ENCODE data around the gene NR0B1.

NR0B1 gene

DNA sequence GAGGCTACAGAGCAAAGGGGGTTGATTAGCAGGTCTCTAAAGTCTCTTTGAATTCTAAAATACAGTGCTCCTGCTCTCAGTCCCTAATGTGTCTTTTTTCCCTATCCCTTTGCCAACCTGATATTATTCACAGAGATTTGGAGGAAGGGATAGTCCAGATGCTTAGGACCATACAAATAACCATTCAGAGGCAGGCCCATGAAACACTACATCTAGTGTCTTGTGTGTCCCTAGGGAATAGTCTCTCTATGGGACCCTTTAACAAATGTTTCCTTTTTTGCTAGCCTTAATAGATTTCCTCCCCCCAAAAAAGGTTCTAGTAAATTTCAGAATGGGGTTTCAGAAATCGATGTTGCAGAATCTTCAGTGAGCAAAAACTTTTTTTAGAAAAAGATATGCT is 1.7 kb downstream of the NR0B1 start:
- no peaks in the 10 kb centered on the region for H3K9me3 ChIP-seq (ENCODE audit: control insufficient read depth, insufficient read depth, low read length)
- no peaks in the 10 kb centered on the region for H3K36me3 ChIP-seq (ENCODE audit: control insufficient read depth, insufficient read depth, low read length)
- peaks cover 10% of the 10 kb centered on the region for H3K4me1 ChIP-seq (ENCODE audit: control insufficient read depth, insufficient read depth, low read length)
- no peak overlapping the region for H3K9ac ChIP-seq (ENCODE audit: low read depth, low read length)
- no peak overlapping the region for H3K4me3 ChIP-seq (ENCODE audit: low read depth, low read length)
- H3K27ac ChIP-seq (ENCODE audit: low read depth, low read length) = no peak overlapping the region
- H3K27me3 ChIP-seq (ENCODE audit: control insufficient read depth, insufficient read depth, low read length) = peaks cover 55% of the 10 kb centered on the region

DNA sequence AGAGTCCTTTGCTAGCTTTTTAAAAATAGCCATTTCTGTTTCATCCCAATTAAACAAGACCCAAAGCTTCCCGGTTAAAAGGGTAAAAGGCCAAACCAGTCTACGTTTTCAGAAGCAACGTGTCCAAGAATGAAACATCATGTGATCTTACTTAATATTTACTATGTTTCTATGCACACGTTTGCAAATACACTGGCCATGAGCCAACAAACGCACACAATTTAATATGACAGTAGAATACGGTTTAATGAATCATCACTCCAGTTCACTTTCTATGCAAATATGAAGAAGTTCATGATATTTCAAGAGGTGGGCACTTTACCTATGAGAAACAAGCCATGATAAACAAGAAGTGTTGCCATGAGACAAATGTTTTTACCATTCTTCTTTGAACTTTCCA is 4.3 kb downstream of the NR0B1 start:
- no peak overlapping the region for H3K9ac ChIP-seq (ENCODE audit: low read depth, low read length)
- peaks cover 40% of the 10 kb centered on the region for H3K27me3 ChIP-seq (ENCODE audit: control insufficient read depth, insufficient read depth, low read length)
- H3K36me3 ChIP-seq (ENCODE audit: control insufficient read depth, insufficient read depth, low read length) = no peaks in the 10 kb centered on the region
- peaks cover 22% of the 10 kb centered on the region for H3K4me1 ChIP-seq (ENCODE audit: control insufficient read depth, insufficient read depth, low read length)
- H3K4me3 ChIP-seq (ENCODE audit: low read depth, low read length) = no peak overlapping the region
- H3K9me3 ChIP-seq (ENCODE audit: control insufficient read depth, insufficient read depth, low read length) = no peaks in the 10 kb centered on the region
- H3K27ac ChIP-seq (ENCODE audit: low read depth, low read length) = no peak overlapping the region

DNA sequence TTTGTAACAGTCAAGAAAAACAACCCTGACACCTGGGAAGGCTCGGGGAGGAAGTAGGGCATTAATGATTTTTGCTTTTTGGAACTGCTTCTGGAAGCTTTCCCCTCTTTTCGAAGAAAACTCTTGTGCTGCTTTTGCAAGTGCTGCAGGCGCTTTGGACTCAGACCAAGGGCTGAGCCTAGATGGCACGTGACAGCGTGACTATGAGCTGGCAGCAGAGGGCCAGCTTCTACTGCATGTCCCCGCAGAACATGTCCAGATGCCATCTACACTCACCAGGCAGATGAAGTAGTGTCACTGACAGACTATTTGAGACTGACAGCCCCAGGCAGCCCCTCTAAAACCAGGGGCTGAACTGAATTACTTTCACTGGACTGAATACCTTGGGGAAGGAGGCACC is 6.2 kb downstream of the NR0B1 start:
- Histone ChIP-seq H3K9ac (ENCODE audit: low read depth, low read length) (no peak overlapping the region), H3K9me3 (ENCODE audit: control insufficient read depth, insufficient read depth, low read length) (no peaks in the 10 kb centered on the region), H3K27me3 (ENCODE audit: control insufficient read depth, insufficient read depth, low read length) (peaks cover 21% of the 10 kb centered on the region), H3K36me3 (ENCODE audit: control insufficient read depth, insufficient read depth, low read length) (no peaks in the 10 kb centered on the region), H3K4me3 (ENCODE audit: low read depth, low read length) (no peak overlapping the region), H3K27ac (ENCODE audit: low read depth, low read length) (no peak overlapping the region), H3K4me1 (ENCODE audit: control insufficient read depth, insufficient read depth, low read length) (peaks cover 22% of the 10 kb centered on the region)

DNA sequence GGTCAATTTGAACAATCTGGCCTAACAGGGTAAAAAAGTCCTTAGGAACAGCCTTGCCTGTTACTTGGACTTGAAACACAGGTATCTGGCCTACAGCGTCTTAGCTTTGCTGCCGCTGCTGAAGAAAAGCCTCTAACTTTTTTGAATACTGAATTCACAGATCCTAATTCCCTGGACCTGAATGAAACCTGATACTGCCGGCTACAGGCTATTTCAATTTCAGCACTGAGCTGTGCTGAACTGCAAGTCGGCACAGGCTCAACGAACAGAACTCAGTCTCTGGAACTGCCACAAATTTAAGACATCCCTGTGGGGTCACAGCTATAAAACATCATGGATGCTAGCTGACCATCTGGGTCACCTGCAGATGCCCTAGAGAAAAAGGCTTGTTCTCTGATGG is 7.2 kb downstream of the NR0B1 start:
- no peak overlapping the region for H3K4me3 ChIP-seq (ENCODE audit: low read depth, low read length)
- H3K36me3 ChIP-seq (ENCODE audit: control insufficient read depth, insufficient read depth, low read length) = no peaks in the 10 kb centered on the region
- no peak overlapping the region; the same call in 1 of the 2 replicates for H3K9ac ChIP-seq (ENCODE audit: low read depth, low read length)
- H3K27me3 ChIP-seq (ENCODE audit: control insufficient read depth, insufficient read depth, low read length) = peaks cover 11% of the 10 kb centered on the region
- no peak overlapping the region for H3K27ac ChIP-seq (ENCODE audit: low read depth, low read length)
- H3K9me3 ChIP-seq (ENCODE audit: control insufficient read depth, insufficient read depth, low read length) = no peaks in the 10 kb centered on the region
- H3K4me1 ChIP-seq (ENCODE audit: control insufficient read depth, insufficient read depth, low read length) = peaks cover 22% of the 10 kb centered on the region

DNA sequence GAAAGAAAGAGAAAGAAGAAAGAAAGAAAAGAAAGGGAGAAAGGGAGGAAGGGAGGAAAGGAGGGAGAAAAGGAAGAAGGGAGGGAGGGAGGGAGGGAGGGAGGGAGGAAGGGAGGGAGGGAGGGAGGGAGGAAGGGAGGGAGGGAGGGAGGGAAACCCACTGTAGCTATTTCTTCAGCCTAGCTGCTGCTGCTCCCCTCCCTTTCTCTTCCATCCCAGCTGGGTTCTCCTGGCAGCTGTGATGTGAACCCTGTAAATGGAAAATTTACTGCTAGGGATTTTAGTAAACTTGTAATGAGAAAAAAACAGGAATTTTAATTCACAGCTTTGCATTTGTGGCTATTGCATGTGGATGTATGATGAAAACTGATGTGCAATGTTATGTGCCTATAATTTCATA is 8.0 kb downstream of the NR0B1 start:
- H3K27ac ChIP-seq (ENCODE audit: low read depth, low read length) = no peak overlapping the region
- no peak overlapping the region for H3K9ac ChIP-seq (ENCODE audit: low read depth, low read length)
- peaks cover 22% of the 10 kb centered on the region for H3K4me1 ChIP-seq (ENCODE audit: control insufficient read depth, insufficient read depth, low read length)
- H3K4me3 ChIP-seq (ENCODE audit: low read depth, low read length) = no peak overlapping the region
- no peaks in the 10 kb centered on the region for H3K9me3 ChIP-seq (ENCODE audit: control insufficient read depth, insufficient read depth, low read length)
- H3K27me3 ChIP-seq (ENCODE audit: control insufficient read depth, insufficient read depth, low read length) = peaks cover 4% of the 10 kb centered on the region; the same call in 1 of the 2 replicates
- H3K36me3 ChIP-seq (ENCODE audit: control insufficient read depth, insufficient read depth, low read length) = no peaks in the 10 kb centered on the region

DNA sequence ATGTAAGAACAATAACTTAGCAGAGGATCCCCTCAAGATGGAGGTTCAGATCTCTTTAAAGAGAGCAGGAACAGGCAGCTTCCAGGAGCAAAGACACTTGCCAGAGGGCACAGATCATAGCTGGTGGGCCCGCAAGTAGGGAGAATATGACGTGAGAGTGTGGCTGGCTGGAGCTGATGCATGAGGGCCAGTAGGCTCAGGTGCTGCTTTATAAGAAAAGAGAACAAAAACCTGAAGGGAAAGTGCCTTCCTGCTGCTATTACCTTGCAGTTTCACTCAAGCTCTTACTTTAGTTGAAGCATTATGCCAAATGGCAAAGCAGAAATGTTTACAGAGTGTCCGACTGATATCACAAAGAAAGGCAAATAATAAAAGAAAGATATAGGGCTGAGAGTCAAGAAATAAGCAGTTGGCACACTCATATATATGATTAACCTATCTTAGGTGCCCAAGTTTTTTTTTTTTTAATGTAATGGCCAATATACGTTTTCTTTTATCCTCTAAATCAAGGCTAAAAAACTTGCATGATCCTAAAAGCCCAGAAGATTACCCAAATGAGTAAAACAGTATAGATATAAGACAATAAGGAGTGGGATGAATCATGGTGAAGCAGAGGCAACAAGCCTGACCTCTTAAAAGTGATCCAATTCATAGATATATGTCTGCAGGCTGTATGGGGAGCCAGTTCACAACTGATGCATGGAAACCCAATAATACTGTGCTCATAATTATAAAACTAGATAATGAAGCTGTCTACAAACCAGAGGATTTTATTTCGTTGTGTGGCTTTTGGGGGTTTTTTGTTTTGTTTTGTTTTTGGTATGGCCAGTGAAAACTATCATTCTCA is 12.6 kb downstream of the NR0B1 start:
- peaks cover 3% of the 10 kb centered on the region for H3K4me1 ChIP-seq (ENCODE audit: control insufficient read depth, insufficient read depth, low read length)
- peaks cover 9% of the 10 kb centered on the region; the same call in 1 of the 2 replicates for H3K9me3 ChIP-seq (ENCODE audit: control insufficient read depth, insufficient read depth, low read length)
- no peak overlapping the region for H3K4me3 ChIP-seq (ENCODE audit: low read depth, low read length)

DNA sequence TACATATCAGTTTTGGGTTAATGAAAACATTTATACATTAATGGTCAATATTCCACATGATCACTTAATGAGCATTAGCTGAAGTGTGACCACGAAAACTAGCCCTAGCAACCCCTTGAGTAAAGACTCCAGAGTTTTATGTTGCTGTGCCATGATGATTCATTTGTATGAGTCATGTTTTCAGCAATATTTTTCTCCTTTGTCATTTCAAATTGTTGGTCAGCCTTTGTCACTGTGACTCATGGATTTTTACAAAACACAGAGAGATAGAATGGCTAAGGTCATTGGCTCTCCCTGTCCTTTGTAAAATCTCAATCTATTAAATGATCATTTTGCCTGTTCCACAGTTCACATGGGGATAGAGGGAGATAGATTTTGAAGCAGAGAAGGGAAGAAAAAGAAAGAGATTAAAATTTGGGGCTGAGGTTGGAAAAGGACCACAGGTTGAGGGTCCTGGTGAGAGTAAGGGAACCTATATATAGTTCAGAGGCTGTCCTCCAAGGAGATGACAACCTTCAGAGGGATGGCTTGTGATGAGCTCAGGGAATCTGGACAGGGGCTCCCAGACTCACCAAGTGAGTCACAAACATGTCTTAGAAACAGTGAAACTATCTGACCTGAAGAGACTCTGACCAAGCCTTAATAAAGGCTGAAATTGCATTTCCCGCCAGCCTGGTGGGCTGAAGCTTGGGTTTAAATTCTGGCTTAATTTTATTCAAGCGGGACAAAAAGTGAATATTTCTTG is 25.6 kb downstream of the NR0B1 start:
- Histone ChIP-seq H3K4me3 (ENCODE audit: low read depth, low read length) (no peak overlapping the region), H3K36me3 (ENCODE audit: control insufficient read depth, insufficient read depth, low read length) (no peaks in the 10 kb centered on the region), H3K9me3 (ENCODE audit: control insufficient read depth, insufficient read depth, low read length) (no peaks in the 10 kb centered on the region), H3K27me3 (ENCODE audit: control insufficient read depth, insufficient read depth, low read length) (no peaks in the 10 kb centered on the region), H3K9ac (ENCODE audit: low read depth, low read length) (no peak overlapping the region), H3K27ac (ENCODE audit: low read depth, low read length) (peak overlapping the region; percentile 33), H3K4me1 (ENCODE audit: control insufficient read depth, insufficient read depth, low read length) (no peaks in the 10 kb centered on the region)

More for the DNA sequence above, 12.6 kb downstream of the NR0B1 start:
- Histone ChIP-seq H3K27ac (ENCODE audit: low read depth, low read length) (no peak overlapping the region), H3K27me3 (ENCODE audit: control insufficient read depth, insufficient read depth, low read length) (no peaks in the 10 kb centered on the region), H3K9ac (ENCODE audit: low read depth, low read length) (no peak overlapping the region), H3K36me3 (ENCODE audit: control insufficient read depth, insufficient read depth, low read length) (no peaks in the 10 kb centered on the region)

DNA sequence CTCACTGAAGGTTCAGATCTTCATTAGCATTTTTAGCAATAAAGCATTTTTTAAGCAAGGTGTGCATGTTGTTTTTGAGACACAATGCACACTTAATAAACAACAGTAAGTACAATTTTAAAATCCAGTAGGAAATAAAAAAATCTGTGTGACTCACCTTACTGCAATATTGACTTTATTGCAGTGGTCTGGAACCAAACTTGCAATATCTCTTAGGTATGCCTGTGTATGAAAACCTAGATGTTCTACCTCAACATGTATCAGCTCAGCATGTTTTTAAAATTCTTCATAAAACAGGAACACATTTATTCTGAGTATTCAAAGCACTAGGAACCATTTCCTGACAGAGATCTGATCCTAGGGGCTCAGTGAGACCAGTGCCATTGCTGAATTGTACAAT is 26.7 kb downstream of the NR0B1 start:
- Histone ChIP-seq H3K27me3 (ENCODE audit: control insufficient read depth, insufficient read depth, low read length) (no peaks in the 10 kb centered on the region), H3K27ac (ENCODE audit: low read depth, low read length) (no peak overlapping the region), H3K36me3 (ENCODE audit: control insufficient read depth, insufficient read depth, low read length) (no peaks in the 10 kb centered on the region), H3K9me3 (ENCODE audit: control insufficient read depth, insufficient read depth, low read length) (no peaks in the 10 kb centered on the region), H3K4me3 (ENCODE audit: low read depth, low read length) (no peak overlapping the region), H3K4me1 (ENCODE audit: control insufficient read depth, insufficient read depth, low read length) (no peaks in the 10 kb centered on the region), H3K9ac (ENCODE audit: low read depth, low read length) (no peak overlapping the region)

DNA sequence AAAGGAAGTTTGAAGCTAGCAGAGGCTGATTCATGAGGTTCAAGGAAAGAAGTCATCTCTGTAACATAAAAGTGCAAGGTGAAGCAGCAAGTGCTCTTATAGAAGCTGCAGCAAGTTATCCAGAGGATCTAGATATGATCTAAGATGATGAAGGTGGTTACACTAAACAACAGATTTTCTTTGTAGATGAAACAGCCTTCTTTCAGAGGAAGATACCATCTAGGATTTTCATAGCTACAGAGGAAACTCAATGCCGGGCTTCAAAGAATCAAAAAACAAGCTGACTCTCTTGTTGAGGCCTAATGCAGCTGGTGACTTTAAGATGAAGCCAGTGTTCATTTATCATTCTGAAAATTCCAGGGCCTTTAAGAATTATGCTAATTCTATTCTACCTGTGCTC is 28.8 kb downstream of the NR0B1 start:
- Histone ChIP-seq H3K27ac (ENCODE audit: low read depth, low read length) (no peak overlapping the region), H3K4me1 (ENCODE audit: control insufficient read depth, insufficient read depth, low read length) (0 out of 2 replicates have a peak, but pooled peaks cover under 1% of the 10 kb centered on the region), H3K4me3 (ENCODE audit: low read depth, low read length) (no peak overlapping the region), H3K9me3 (ENCODE audit: control insufficient read depth, insufficient read depth, low read length) (no peaks in the 10 kb centered on the region), H3K9ac (ENCODE audit: low read depth, low read length) (no peak overlapping the region), H3K27me3 (ENCODE audit: control insufficient read depth, insufficient read depth, low read length) (no peaks in the 10 kb centered on the region), H3K36me3 (ENCODE audit: control insufficient read depth, insufficient read depth, low read length) (no peaks in the 10 kb centered on the region)

DNA sequence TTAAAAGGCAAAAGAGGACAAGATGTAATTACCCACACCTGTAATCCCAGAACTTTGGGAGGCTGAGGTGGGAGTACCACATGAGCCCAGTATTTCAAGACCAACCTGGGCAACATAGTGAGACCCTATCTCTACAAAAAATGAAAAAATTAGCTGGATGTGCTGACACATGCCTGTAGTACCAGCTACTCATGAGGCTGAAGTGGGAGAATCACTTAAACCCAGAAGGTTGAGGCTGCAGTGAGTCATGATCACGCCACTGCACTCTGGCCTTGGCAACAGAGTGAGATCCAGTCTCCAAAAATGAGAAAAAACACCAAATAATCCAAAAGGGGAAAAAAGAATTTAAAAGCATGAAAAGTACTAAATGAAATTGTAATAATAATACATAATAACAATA is 30.8 kb downstream of the NR0B1 start:
- H3K27ac ChIP-seq (ENCODE audit: low read depth, low read length) = no peak overlapping the region
- no peaks in the 10 kb centered on the region for H3K27me3 ChIP-seq (ENCODE audit: control insufficient read depth, insufficient read depth, low read length)
- H3K9me3 ChIP-seq (ENCODE audit: control insufficient read depth, insufficient read depth, low read length) = no peaks in the 10 kb centered on the region
- H3K4me1 ChIP-seq (ENCODE audit: control insufficient read depth, insufficient read depth, low read length) = 0 out of 2 replicates have a peak, but pooled peaks cover 4% of the 10 kb centered on the region
- H3K9ac ChIP-seq (ENCODE audit: low read depth, low read length) = no peak overlapping the region
- H3K4me3 ChIP-seq (ENCODE audit: low read depth, low read length) = no peak overlapping the region
- H3K36me3 ChIP-seq (ENCODE audit: control insufficient read depth, insufficient read depth, low read length) = no peaks in the 10 kb centered on the region

DNA sequence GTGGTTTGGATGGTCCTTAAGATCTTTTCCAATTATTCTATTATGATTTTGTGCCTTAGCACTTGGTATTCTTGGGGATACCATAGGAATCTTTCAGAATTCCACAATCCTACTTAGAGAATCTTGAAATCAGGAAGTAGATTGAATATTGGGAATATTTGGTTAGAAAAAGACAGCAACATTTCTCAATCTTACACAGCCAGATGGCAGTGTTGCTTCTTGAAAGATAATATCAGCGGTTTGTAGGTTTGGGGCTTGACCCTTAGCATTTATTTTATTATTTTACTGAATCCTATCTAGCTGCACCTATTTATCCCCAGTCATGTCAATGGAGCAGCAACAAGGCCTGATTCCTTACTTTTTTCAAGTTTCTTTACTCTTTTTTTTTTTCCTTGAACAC is 33.7 kb downstream of the NR0B1 start:
- Histone ChIP-seq H3K27ac (ENCODE audit: low read depth, low read length) (no peak overlapping the region), H3K36me3 (ENCODE audit: control insufficient read depth, insufficient read depth, low read length) (no peaks in the 10 kb centered on the region), H3K4me1 (ENCODE audit: control insufficient read depth, insufficient read depth, low read length) (0 out of 2 replicates have a peak, but pooled peaks cover 4% of the 10 kb centered on the region), H3K4me3 (ENCODE audit: low read depth, low read length) (no peak overlapping the region), H3K27me3 (ENCODE audit: control insufficient read depth, insufficient read depth, low read length) (no peaks in the 10 kb centered on the region), H3K9ac (ENCODE audit: low read depth, low read length) (no peak overlapping the region), H3K9me3 (ENCODE audit: control insufficient read depth, insufficient read depth, low read length) (no peaks in the 10 kb centered on the region)
